Hepatocyte (in vitro differentiated cells): ENCODE results near the gene ITGAE. TPM values are rescaled to one million over a fixed set of nuclear protein-coding genes. Genes with fewer than 3 reads are reported as not detected.

Source experiments
- DNase-seq: peaks from one replicate; pipeline ENCODE4 v3.0.0-alpha.2; 2016; ENCODE audit warnings: low spot score
- H2AFZ ChIP-seq: fragments of 200-600 bp; sonication (generic); 2 replicates; pipeline ENCODE4 v1.6.0; 2016; ENCODE audit warnings: antibody characterized with exemption, mild to moderate bottlenecking
- H3K27ac ChIP-seq: fragments of 200-600 bp; sonication (generic); 2 replicates; pipeline ENCODE4 v1.5.1; 2016; ENCODE audit warnings: mild to moderate bottlenecking
- H3K27me3 ChIP-seq: fragments of 200-600 bp; sonication (generic); 2 replicates; pipeline ENCODE4 v1.6.1; 2016
- H3K36me3 ChIP-seq: fragments of 200-600 bp; sonication (generic); replicated peaks from 2 replicates; pipeline ENCODE4 v1.5.1; 2016; ENCODE audit warnings: low read depth; ENCODE audit not compliant: insufficient read depth
- H3K4me1 ChIP-seq: fragments of 200-600 bp; sonication (generic); 2 replicates; pipeline ENCODE4 v1.5.1; 2016; ENCODE audit warnings: mild to moderate bottlenecking, moderate library complexity; ENCODE audit not compliant: insufficient read depth
- H3K4me2 ChIP-seq: fragments of 200-600 bp; sonication (generic); 2 replicates; pipeline ENCODE4 v1.6.0; 2016
- H3K4me3 ChIP-seq: fragments of 200-600 bp; sonication (generic); 2 replicates; pipeline ENCODE4 v1.5.1; 2016; ENCODE audit warnings: mild to moderate bottlenecking
- H3K79me2 ChIP-seq: fragments of 200-600 bp; sonication (generic); 2 replicates; pipeline ENCODE4 v1.6.0; 2017; ENCODE audit warnings: mild to moderate bottlenecking
- H3K9me2 ChIP-seq: fragments of 200-600 bp; sonication (generic); replicated peaks from 2 replicates; pipeline ENCODE4 v1.6.0; 2017; ENCODE audit warnings: mild to moderate bottlenecking; ENCODE audit not compliant: insufficient read depth
- H3K9me3 ChIP-seq: fragments of 200-600 bp; sonication (generic); 2 replicates; pipeline ENCODE4 v1.5.1; 2016; ENCODE audit warnings: low read depth, mild to moderate bottlenecking
- H4K20me1 ChIP-seq: fragments of 200-600 bp; sonication (generic); 2 replicates; pipeline ENCODE4 v1.6.0; 2016; ENCODE audit warnings: mild to moderate bottlenecking; ENCODE audit not compliant: insufficient read depth, poor library complexity, severe bottlenecking
- EZH2 ChIP-seq: fragments of 200-600 bp; sonication (generic); IDR thresholded peaks from 2 replicates; pipeline ENCODE4 v1.6.1; 2016; ENCODE audit warnings: antibody characterized with exemption, mild to moderate bottlenecking, borderline replicate concordance
- EZH2phosphoT487 ChIP-seq: fragments of 200-600 bp; sonication (generic); IDR thresholded peaks from one replicate; pipeline ENCODE4 v1.6.1; 2018; ENCODE audit warnings: antibody characterized with exemption, mild to moderate bottlenecking, low read depth, moderate library complexity; ENCODE audit not compliant: unreplicated experiment, severe bottlenecking
- WGBS: methylation state at CpG from one replicate; pipeline ENCODE4 v1.1.6; 2016; ENCODE audit warnings: low lambda C conversion rate; ENCODE audit errors: missing lambda C conversion rate; 5-methylcytosine and 5-hydroxymethylcytosine counted together
- polyA plus RNA-seq: library from polyadenylated mRNA; unstranded; fragments of >200 nt; fragmentation: Nextera tagmentation; extraction: Ambion mirVana; gene quantifications from 2 replicates; pipeline ENCODE4 v1.2.1, GENCODE V29; 2016
- total RNA-seq: library from RNA; depleted of rRNA; stranded (reverse); fragments of >200 nt; gene quantifications from 2 replicates; pipeline ENCODE4 v1.2.3, GENCODE V29; 2014
- TF ChIP-seq, protein P1 (sequence below): fragments of 200-600 bp; sonication (generic); IDR thresholded peaks from 2 replicates; pipeline ENCODE4 v1.5.1; 2016; ENCODE audit warnings: antibody characterized with exemption, mild to moderate bottlenecking; ENCODE audit not compliant: poor library complexity

The ITGAE gene
- total and polyA plus RNA-seq, 2 experiments from 2014 or later, result 28.1 to 77.0 TPM

DNA sequence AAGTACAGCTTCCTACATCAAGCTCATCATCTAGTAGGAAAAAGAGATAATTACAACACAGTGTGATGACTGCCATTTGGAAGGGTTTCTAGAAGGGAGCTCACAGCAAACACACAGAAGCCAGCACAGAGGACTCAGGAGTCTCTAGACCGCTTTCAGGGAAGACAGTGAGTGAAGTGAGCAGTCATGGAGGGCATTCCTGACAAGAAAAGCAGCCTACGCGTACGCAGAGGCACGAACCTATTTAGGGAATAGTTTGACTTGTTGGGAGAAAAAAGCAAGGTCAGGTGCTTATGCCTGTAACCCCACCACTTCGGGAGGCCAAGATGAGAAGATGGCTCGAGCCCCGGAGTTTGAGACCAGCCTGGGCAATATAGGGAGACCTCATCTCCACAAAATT, 85.7 kb downstream of the ITGAE start:
- Histone ChIP-seq H3K9me2 (no peaks in the 10 kb centered on the region), H2AFZ (no peak overlapping the region), H3K4me1 (no peaks in the 10 kb centered on the region), H3K9me3 (no peaks in the 10 kb centered on the region), H3K4me3 (no peak overlapping the region), H3K36me3 (no peaks in the 10 kb centered on the region), H4K20me1 (no peaks in the 10 kb centered on the region), H3K4me2 (no peak overlapping the region), H3K27me3 (no peaks in the 10 kb centered on the region), H3K27ac (no peak overlapping the region), H3K79me2 (no peaks in the 10 kb centered on the region)
- 93% methylated on average over 8 of the region's 8 CpGs for WGBS
- TF ChIP-seq EZH2phosphoT487 (no peak), EZH2 (no peak)
- TF ChIP-seq, protein P1, sequence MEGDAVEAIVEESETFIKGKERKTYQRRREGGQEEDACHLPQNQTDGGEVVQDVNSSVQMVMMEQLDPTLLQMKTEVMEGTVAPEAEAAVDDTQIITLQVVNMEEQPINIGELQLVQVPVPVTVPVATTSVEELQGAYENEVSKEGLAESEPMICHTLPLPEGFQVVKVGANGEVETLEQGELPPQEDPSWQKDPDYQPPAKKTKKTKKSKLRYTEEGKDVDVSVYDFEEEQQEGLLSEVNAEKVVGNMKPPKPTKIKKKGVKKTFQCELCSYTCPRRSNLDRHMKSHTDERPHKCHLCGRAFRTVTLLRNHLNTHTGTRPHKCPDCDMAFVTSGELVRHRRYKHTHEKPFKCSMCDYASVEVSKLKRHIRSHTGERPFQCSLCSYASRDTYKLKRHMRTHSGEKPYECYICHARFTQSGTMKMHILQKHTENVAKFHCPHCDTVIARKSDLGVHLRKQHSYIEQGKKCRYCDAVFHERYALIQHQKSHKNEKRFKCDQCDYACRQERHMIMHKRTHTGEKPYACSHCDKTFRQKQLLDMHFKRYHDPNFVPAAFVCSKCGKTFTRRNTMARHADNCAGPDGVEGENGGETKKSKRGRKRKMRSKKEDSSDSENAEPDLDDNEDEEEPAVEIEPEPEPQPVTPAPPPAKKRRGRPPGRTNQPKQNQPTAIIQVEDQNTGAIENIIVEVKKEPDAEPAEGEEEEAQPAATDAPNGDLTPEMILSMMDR, result no peak
- DNase-seq, result no peak

DNA sequence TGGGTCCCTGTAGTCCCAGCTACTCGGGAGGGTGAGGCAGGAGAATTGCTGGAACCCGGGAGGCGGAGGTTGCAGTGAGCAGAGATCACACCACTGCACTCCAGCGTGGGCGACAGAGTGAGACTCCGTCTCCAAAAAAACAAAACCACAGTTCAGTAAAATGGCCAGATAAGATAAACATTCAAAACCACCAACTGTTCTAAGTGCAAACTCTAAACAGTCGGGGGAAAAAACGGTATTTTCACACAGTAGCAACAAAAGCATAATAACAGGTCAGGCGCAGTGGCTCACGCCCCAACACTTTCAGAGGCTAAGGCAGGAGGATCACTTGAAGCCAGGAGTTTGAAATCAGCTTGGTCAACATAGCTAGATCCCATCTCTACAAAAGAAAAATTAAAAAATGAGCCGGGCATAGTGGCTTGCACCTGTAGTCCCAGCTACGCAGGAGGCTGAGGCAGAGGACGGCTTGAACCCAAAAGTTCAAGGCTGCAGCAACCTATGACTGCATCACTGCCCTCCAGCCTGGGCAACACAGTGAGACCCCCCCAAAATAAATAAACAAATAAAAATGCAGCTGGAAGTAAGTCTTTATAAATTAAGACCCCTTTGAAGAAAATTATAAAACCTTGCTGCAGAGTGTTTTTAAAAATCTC, 88.1 kb downstream of the ITGAE start:
- no peaks in the 10 kb centered on the region for H3K36me3 ChIP-seq
- 88% methylated on average over 13 of the region's 13 CpGs for WGBS

DNA sequence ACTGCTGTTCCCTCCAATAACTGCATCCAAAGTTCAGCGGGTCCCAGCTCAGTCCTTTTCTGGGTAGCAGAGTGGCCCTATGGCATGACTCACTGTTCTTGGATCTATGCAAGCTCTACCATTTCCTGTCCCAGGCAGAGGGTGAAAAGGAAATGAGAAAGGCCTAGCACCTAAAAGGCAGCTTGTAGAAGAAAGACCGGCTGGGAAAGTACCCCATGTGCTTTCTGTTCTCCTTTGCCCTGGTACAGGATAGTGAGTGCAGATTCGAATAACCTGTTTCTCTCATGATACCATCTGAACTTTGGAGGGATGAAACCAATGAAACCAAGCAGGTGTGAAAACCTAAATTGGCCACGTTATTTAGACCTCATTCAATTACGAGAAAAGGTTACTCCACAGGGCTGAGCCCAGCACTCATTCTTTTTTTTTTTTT, 90.0 kb downstream of the ITGAE start:
- no peak for TF ChIP-seq EZH2
- TF ChIP-seq EZH2phosphoT487, result no peak
- TF ChIP-seq, protein P1, result no peak
- H3K9me2 ChIP-seq, result no peaks in the 10 kb centered on the region
- H3K27me3 ChIP-seq, result no peaks in the 10 kb centered on the region
- DNase-seq, result no peak
- no peak overlapping the region for H3K4me3 ChIP-seq
- H3K4me2 ChIP-seq, result no peak overlapping the region
- no peaks in the 10 kb centered on the region for H3K4me1 ChIP-seq
- no peak overlapping the region for H3K27ac ChIP-seq
- H3K9me3 ChIP-seq, result no peaks in the 10 kb centered on the region
- no peaks in the 10 kb centered on the region for H3K36me3 ChIP-seq
- H2AFZ ChIP-seq, result no peak overlapping the region
- no peaks in the 10 kb centered on the region for H3K79me2 ChIP-seq
- 91% methylated on average over 5 of the region's 5 CpGs for WGBS
- no peaks in the 10 kb centered on the region for H4K20me1 ChIP-seq

More for the DNA sequence above, 88.1 kb downstream of the ITGAE start:
- Histone ChIP-seq H3K27me3 (no peaks in the 10 kb centered on the region), H3K9me2 (no peaks in the 10 kb centered on the region), H2AFZ (no peak overlapping the region), H3K27ac (no peak overlapping the region), H3K4me3 (no peak overlapping the region), H3K79me2 (no peaks in the 10 kb centered on the region), H3K4me2 (no peak overlapping the region), H3K4me1 (no peaks in the 10 kb centered on the region), H4K20me1 (no peaks in the 10 kb centered on the region), H3K9me3 (no peaks in the 10 kb centered on the region)
- TF ChIP-seq, protein P1, result no peak
- TF ChIP-seq EZH2phosphoT487, result no peak
- no peak for TF ChIP-seq EZH2
- DNase-seq, result no peak
